ENCODE results near the gene ZDHHC9.
A peak's percentile ranks its signal among the peaks of the same experiment; 100 is the strongest.

ZDHHC9 gene

GRCh38 chrX:129818123-129818522, 25.6 kb downstream of the ZDHHC9 start:
- no peak for DNase-seq

GRCh38 chrX:129813662-129814368, 29.9 kb downstream of the ZDHHC9 start:
- DNase-seq, result no peak

- DNase-seq, result no peak
Measured at GRCh38 chrX:129808829-129809796, 34.6 kb downstream of the ZDHHC9 start.

- no peak for DNase-seq
Measured at GRCh38 chrX:129808158-129808828, 35.4 kb downstream of the ZDHHC9 start.

GRCh38 chrX:129804806-129805205, 38.9 kb downstream of the ZDHHC9 start:
- DNase-seq, result no peak

- DNase-seq, result no peak
Measured at GRCh38 chrX:129802863-129803262, 40.8 kb downstream of the ZDHHC9 start.

- DNase-seq, result no peak
Measured at GRCh38 chrX:129800186-129800585, 43.5 kb downstream of the ZDHHC9 start.

- no peak for DNase-seq
Measured at GRCh38 chrX:129798888-129799287, 44.8 kb downstream of the ZDHHC9 start.

- DNase-seq, result no peak
Measured at GRCh38 chrX:129798456-129798855, 45.2 kb downstream of the ZDHHC9 start.

- no peak for DNase-seq
Measured at GRCh38 chrX:129797251-129797906, 46.3 kb downstream of the ZDHHC9 start.

- no peak for DNase-seq
Measured at GRCh38 chrX:129795584-129795983, 48.1 kb downstream of the ZDHHC9 start.

- no peak for DNase-seq
Measured at GRCh38 chrX:129793604-129794191, 50.0 kb downstream of the ZDHHC9 start.

- DNase-seq, result no peak
Measured at GRCh38 chrX:129792586-129793291, 50.9 kb downstream of the ZDHHC9 start.

- peak in 1 of 14 donors; percentile 11 for DNase-seq
Measured at GRCh38 chrX:129791961-129792570, 51.6 kb downstream of the ZDHHC9 start.

- no peak for DNase-seq
Measured at GRCh38 chrX:129791336-129791735, 52.4 kb downstream of the ZDHHC9 start.

GRCh38 chrX:129790808-129791207, 52.9 kb downstream of the ZDHHC9 start:
- no peak for DNase-seq

GRCh38 chrX:129790146-129790545, 53.5 kb downstream of the ZDHHC9 start:
- no peak for DNase-seq

- no peak for DNase-seq
Measured at GRCh38 chrX:129788527-129788926, 55.2 kb downstream of the ZDHHC9 start.

GRCh38 chrX:129787336-129788055, 56.2 kb downstream of the ZDHHC9 start:
- no peak for DNase-seq

GRCh38 chrX:129786210-129786651, 57.5 kb downstream of the ZDHHC9 start:
- DNase-seq, result no peak
